GM12878 (cell line): ENCODE data around the gene CACHD1.

ENCODE experiments used
- ATF2 ChIP-seq: IDR thresholded peaks from 2 replicates; pipeline ENCODE4 v1.6.1; 2012; ENCODE audit warnings: low read length, inconsistent platforms
- CHD1 ChIP-seq: IDR thresholded peaks from 2 replicates; pipeline ENCODE4 v1.6.1; 2012; ENCODE audit warnings: low read depth, low read length, improper control_type of control experiment
- CTCF ChIP-seq, 3 experiments: IDR thresholded peaks in 2 of 3; conservative IDR thresholded peaks in 1 of 3; 2 replicates each; pipeline ENCODE4 v1.5.1; 2011; ENCODE audit warnings: low read depth in 3 of 3, low read length in 3 of 3, mild to moderate bottlenecking in 3 of 3, control low read depth in 2 of 3, moderate library complexity in 2 of 3, inconsistent platforms in 1 of 3, mixed read lengths in 1 of 3; ENCODE audit not compliant: control insufficient read depth in 2 of 3, insufficient read depth in 1 of 3; ENCODE audit errors: extremely low read depth in 1 of 3
- E2F8 ChIP-seq: fragments of 450-650 bp; IDR thresholded peaks from 2 replicates; pipeline ENCODE4 v1.6.1; 2018; ENCODE audit warnings: mild to moderate bottlenecking, low read depth, moderate library complexity; ENCODE audit not compliant: partially characterized antibody
- EP300 ChIP-seq, 2 experiments: fragments of 150-350 bp in 1 of 2; IDR thresholded peaks; 2 replicates each; pipeline ENCODE4 v1.6.1; 2011 to 2012; ENCODE audit warnings: low read depth in 2 of 2, low read length in 2 of 2, borderline replicate concordance in 1 of 2, improper control_type of control experiment in 1 of 2, inconsistent platforms in 1 of 2; ENCODE audit not compliant: control insufficient read depth in 1 of 2
- MAX ChIP-seq: IDR thresholded peaks from 2 replicates; pipeline ENCODE4 v1.6.1; 2012; ENCODE audit warnings: low read depth, low read length, improper control_type of control experiment
- POLR2A ChIP-seq: IDR thresholded peaks from 2 replicates; pipeline ENCODE4 v1.6.1; 2011; ENCODE audit warnings: low read depth, mild to moderate bottlenecking, low read length
- POLR2AphosphoS5 ChIP-seq: IDR thresholded peaks from 2 replicates; pipeline ENCODE4 v1.6.1; 2011; ENCODE audit warnings: mild to moderate bottlenecking, low read length, inconsistent platforms
- SMC3 ChIP-seq: IDR thresholded peaks from 2 replicates; pipeline ENCODE4 v1.6.1; 2011; ENCODE audit warnings: low read length, improper control_type of control experiment, borderline replicate concordance

- TF ChIP-seq CTCF (IDR thresholded peaks at IDR 0.05 in 2 of 3, conservative IDR thresholded peaks at IDR 0.05 in 1 of 3; ENCODE audit: control insufficient read depth in 2 of 3, extremely low read depth in 1 of 3, insufficient read depth in 1 of 3, low read depth in 3 of 3, low read length in 3 of 3), result no peak
- no peak for TF ChIP-seq POLR2A
- no peak for TF ChIP-seq SMC3
- no peak for TF ChIP-seq E2F8
- no peak for TF ChIP-seq CHD1
- no peak for TF ChIP-seq POLR2AphosphoS5
- no peak for TF ChIP-seq ATF2
- no peak for TF ChIP-seq EP300 (IDR thresholded peaks at IDR 0.05; ENCODE audit: borderline replicate concordance in 1 of 2, control insufficient read depth in 1 of 2, low read depth in 2 of 2, low read length in 2 of 2)
- no peak for TF ChIP-seq MAX
Measured at GRCh38 chr1:64654519-64655341, 184.8 kb downstream of the CACHD1 start.
